Activated CD4-positive, alpha-beta T cell treated with anti-CD3 and anti-CD28 coated beads, Interleukin-10, Interleukin-2, amounts not matched to agents 100 ng/mL and 50 ng/mL, durations not matched to agents 16 hours and 8 hours (primary cell): Measurements from ENCODE around the gene KCTD19.

Experiments
- DNase-seq: peaks from one replicate; pipeline ENCODE4 v3.0.0-alpha.2; 2020

Gene KCTD19

GRCh38 chr16:67282447-67282805, 44.1 kb downstream of the KCTD19 start:
- no peak for DNase-seq

DNA sequence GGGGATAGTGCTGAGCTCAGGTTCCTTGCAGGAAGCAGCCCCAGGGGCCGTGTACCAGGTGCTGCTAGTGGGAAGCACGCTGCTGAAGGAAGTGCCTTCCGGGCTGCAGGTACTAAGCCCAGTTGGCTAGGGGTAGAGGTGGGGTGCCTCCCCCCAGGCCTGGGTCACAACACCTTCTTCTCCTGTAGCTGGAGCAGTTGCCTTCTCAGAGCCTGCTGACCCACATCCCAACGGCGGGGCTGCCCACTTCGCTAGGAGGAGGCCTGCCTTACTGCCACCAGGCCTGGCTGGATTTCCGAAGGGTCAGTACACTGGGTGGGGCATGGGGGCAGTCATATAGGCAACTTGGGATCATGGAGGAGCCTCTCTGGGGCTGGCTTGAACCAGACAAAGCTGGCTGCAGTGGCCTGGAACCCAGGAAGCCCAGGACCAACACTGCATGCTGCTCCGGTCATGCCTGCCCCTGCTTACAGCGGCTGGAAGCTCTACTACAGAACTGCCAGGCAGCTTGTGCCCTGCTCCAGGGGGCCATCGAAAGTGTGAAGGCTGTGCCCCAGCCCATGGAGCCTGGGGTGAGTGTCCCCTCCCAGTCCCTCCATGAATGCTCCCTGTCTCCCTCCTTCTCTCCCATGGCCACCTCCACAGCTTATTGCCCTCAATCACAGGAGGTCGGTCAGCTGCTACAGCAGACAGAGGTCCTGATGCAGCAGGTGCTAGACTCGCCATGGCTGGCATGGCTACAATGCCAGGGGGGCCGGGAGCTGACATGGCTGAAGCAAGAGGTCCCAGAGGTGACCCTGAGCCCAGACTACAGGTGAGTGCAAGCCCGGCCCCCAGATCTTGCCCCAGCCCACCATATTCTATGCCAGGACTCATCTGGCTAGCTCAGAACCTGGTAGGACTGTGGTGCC, 44.8 kb downstream of the KCTD19 start:
- no peak for DNase-seq

DNA sequence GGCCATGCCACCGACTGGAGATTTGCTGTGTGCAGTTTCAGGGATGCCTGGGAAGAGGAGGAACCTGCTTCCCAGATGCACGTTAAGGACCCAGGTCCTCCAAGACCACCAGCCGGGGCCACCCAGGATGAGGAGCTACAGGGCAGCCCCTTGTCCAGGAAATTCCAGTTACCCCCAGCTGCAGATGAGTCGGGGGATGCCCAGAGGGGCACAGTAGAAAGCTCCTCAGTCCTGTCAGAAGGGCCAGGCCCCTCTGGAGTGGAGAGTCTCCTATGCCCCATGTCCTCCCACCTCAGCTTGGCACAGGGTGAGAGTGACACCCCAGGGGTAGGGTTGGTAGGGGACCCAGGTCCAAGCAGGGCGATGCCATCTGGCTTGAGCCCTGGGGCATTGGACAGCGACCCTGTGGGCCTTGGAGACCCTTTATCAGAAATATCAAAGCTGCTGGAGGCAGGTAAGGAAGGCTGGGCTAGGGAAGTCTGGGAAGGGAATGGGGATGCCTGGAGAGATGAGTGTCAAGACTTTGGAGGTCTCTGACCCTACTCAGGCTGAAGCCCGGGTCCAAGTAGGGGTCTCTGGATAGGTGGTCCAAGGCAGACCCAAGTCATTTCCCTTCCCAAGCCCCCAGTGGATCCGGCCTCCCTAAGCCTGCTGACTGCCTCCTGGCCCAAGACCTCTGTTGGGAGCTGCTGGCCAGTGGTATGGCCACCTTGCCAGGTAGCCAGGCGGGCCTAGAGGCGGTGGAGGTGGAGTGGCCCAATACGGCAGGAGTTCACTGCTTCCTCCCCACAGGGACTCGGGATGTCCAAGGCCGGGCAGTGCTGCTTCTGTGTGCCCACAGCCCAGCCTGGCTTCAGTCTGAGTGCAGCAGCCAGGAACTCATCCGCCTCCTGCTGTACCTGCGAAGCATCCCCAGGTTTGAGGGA, 46.2 kb downstream of the KCTD19 start:
- no peak for DNase-seq

- DNase-seq = peak; percentile 92
Observed at GRCh38 chr16:67279296-67280089, 47.0 kb downstream of the KCTD19 start, which contains the start of gene PLEKHG4. TSS of gene PLEKHG4 (plus strand) at chr16:67279532. CDS start at chr16:67280045, 513 bp downstream.

GRCh38 chr16:67278773-67279295, 47.7 kb downstream of the KCTD19 start:
- peak; percentile 66 for DNase-seq

DNA sequence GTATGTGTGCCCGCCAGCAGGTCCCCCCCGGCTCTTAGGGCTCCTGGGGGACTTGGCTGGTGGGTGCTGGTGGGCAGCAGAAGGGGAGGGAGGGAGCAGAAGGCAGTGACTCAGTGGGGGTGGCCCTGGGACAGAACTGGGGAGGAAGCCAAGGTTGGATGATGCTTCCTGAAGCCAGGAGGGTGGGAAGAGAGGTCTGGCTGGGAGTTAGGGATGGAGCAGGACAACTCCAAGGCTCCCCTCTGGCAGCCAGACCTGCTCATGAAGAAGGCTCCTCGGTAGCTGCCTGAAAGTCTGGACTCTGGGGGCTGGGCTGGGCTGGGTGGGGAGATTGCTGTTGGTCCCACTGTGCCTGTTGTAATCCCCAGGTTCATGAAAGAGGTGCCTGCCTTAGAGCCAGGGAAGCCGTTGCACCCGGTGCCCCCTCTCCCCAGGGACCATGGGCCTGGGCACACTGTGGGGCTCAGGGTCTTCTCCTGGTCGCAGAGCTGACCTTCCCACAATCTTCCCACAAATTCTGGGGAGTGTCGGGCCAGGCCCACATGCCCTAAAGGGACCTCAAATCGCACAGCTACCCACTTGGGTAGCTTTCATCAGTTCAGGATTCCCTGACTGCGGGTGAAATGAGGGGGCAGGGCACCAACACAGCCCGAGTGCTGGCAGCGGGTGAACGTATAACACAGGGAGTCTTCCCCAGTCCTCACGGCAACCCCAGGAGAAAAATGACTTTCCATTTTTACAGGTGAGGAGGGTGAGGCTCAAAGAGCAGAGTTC, 48.4 kb downstream of the KCTD19 start:
- no peak for DNase-seq

- peak; percentile 45 for DNase-seq
Observed at GRCh38 chr16:67277294-67277998, 49.1 kb downstream of the KCTD19 start.

DNA sequence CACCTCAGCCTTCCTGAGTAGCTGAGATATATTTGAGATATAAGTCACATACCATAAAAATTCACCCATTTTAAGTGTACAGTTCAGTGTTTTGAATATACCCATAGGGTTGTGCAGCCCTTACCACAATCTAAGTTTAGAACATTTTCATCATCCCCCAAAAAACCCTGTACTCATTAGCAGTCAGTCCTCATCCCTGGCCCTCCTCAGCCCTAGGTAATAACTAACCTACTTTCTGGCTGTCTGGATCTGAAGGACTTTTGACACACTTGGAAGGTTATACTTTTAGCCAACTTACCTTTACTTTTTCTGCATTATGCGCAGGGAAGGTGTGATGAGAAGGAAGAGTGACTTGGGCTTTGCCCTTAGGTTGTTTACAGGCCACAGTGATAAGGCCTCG, 51.2 kb downstream of the KCTD19 start:
- DNase-seq = no peak

- DNase-seq = no peak
Observed at GRCh38 chr16:67271446-67271845, 55.1 kb downstream of the KCTD19 start.

DNA sequence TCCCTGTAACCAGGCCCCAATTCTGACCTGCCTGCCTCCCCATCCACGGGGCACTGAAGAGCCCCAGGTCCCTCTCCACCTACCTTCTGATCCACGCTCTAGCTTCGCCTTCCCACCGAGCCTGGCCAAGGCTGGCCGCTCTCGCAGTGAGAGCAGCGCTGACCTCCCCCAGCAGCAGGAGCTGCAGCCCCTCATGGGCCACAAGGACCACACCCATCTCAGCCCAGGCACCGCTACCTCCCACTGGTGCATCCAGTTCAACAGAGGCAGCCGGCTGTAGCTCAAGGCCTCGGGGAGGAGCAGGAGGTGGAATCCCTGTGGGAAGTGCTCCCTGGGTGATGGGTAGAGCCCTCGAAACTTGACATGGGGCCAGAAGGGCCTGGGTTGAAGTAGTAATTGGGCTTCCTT, 55.6 kb downstream of the KCTD19 start:
- DNase-seq = no peak

DNA sequence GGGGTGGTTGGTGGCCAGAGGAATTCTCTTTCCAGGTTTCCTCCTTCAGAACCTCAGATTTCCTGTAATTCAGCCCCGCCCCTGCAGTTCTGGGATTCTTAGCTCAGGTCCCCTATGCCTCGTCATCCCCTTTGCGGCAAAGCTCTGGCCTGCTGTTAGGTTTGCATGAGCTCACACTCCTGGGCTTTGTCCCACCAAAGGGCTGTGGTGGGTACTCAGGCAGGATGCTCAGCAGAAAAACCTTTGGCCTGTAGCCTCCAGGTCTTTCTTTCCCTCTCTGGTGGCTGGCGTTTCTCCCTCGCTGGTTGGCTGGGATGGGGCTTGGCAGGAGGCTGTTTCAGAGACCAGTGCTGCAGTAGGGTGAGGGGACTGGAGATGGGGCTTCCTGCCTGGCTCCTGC, 56.8 kb downstream of the KCTD19 start:
- DNase-seq = no peak

- no peak for DNase-seq
Observed at GRCh38 chr16:67268136-67268579, 58.4 kb downstream of the KCTD19 start.

GRCh38 chr16:67265834-67266233, 60.7 kb downstream of the KCTD19 start:
- DNase-seq = no peak

GRCh38 chr16:67264866-67265265, 61.7 kb downstream of the KCTD19 start:
- DNase-seq = no peak

GRCh38 chr16:67264277-67264676, 62.3 kb downstream of the KCTD19 start:
- no peak for DNase-seq

GRCh38 chr16:67263201-67263600, 63.3 kb downstream of the KCTD19 start:
- DNase-seq = no peak

DNA sequence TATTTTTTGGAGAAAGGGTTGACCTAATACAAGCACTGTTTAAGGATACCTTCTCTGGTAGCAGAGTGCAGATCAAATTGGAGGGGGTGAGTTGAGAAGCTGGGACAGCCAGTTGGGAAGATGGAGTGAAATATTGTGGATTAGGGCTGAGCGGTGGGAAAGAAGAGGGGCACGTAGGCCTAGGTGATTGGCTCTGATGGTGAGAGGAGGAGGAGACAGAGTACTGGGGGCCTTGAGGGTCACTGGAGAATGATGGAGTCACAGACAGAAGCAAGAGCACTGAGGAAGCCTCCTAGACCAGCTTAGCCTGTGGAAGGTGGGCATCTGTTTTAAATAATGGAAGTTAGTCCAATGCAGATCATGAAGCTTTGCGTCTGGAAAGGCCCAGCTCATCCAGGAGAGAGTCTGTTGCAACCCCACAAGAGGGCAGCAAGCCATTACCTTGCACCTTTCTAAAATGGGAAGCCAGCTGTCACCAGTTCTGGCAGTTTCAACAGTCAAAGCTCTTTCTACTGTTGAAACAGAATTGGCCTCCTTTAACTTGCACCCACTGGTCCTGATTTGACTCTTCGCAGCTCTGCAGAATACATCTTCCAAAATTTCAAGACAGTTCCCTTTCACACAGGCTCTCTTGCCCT, 66.0 kb downstream of the KCTD19 start:
- DNase-seq = peak; percentile 57

DNA sequence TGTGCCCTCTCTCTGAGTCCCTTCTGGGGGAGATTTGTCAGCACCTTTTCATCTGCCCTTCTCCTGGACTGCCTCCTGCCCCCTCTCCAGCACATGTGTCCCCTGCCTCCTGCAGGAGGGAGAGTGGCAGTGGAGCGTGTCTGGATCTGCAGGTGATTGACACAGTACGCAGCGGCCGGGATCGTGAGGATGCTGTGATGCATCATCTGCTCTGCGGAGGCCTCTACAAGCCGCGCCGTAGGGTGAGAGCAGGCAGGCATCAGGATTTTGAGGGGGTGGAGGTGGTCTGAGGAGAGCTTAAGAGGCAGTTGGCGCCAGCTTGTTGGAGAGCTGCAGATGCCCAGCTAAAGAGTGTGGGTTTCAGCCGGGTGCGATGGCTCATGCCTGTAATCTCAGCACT, 66.8 kb downstream of the KCTD19 start:
- no peak for DNase-seq

- no peak for DNase-seq
Observed at GRCh38 chr16:67258161-67258835, 68.2 kb downstream of the KCTD19 start.
